DMS153 treated with DMSO at 0.1 percent for 48 hours (cell line): ENCODE results near the gene RINL.
"Not testable (repeated sequence)": the region's sequence is repeated elsewhere in the genome, so short reads cannot be mapped to it uniquely, and the experiment has no call there.

Experiments used
- DNase-seq: peaks from one replicate; lab custom pipeline; 2025; ENCODE audit not compliant: unreplicated experiment; lab: John Stamatoyannopoulos, UW

RINL gene

DNA sequence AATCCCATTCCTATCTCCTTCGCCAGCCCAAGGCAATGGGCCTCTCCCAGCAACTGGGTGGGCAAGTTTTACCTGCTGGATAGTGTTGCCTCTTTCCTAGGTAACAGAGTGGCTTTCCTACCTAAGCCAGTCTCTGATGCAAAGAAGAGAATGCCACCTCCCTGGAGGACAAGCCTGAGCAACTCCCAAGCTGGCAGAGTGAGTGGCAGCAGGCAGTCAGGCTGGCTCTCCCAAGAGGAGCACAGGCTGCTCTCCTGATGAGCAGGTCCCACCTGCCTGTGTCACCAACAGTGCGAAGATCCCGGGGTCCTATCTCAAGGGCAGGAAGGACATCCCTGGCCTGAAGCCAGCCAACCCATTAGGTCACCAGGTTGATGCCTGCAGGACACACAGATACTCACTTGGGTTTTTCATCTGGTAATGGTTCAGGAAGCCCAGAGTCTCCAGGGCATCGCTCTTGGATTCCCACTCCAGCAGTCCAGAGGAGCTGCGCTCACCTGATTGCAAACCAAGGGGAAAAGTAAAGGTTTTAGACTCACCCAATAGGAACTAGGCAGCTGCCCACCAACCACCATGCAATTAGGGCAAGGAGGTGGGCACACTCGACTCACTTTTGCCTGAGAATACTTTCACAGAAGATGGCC is 41.0 kb downstream of the RINL start:
- DNase-seq, result no peak

DNA sequence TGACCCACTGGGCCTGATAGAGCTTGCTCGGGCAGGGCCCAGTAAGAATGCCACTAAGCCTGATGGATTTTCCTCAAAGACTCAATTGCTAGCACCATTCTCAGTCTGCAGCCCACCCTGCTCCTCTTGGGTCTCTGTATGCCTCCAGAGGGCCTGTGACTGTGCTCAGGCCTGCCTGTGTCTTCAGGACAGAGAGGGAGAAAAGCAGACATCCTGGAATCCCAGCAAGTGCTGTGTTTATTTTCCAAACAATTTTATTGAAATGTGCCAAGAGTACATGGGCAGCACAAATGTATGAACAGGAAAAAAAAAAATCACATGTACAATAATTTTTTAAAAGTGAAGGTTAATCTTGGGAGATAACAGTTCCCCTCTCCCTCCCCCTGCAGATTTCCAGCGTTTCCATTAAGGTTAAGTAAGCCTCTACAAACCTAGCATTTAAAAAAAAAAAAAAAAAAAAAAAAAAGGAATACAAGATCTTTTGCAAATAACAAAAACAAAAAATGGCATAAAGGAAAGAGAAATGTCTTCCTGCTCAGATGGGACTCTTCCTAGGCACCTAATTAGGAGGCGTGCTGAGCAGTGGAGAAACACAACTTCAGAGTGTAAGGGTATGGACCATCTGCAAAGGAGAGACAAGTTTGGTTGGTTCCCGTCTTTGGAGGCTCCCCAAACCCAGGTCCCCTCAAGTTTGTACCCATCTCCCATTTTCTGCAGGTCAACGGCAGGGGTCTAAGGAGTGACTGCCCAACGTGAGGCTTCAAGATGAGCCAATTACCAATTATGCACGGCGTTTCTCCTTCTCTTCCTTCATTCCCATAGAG is 41.7 kb downstream of the RINL start:
- DNase-seq, result no peak

DNA sequence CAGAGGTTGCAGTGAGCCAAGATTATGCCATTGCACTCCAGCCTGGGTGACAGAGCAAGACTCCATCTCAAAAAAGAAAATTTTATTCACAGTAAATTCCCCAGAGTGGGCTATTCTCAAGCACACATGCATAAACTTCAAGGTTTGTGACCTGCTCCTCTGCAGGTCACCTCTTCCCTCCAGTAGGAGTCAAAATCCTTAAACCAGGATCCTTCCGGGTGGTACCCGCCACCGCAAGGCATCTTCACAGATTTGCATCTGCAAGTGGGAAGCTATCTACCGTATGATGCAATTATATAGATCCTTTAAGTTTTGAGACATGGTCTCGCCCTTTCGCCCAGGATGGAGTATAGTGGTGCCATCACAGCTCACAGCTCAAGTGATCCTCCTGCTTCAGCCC is 43.5 kb downstream of the RINL start:
- DNase-seq, result no peak

DNA sequence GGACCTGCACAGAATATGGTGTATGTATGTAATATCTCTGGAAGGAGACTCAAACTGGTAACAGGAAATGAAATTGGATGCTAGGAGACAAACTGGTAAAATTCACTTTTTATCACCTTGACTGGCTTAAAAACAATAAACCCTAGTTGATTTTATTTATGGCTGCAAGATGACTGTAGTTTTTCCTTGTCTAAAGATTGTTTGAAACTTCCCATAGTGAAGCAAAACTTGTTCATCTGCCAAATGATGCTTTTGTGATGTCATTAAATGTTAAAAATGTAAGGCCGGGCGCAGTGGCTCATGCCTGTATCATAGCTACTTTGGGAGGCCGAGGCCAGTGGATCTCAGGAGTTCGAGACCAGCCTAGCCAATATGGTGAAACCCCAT is 44.0 kb downstream of the RINL start:
- no peak for DNase-seq

DNA sequence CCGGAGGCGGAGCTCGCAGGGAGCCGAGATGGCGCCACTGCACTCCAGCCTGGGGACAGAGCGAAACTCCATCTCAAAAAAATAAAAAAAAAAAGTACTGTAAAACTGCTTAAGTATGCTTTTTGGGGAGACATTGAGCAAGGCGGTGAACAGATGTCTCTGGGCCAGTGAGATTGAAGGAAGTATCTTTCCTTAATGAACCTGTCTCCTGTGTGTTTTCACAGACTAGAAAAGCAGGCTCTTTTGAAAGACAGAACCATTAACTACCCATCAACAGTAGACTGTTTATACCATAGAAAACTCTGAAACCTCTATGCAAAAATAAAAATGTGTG is 45.0 kb downstream of the RINL start:
- no peak for DNase-seq

DNA sequence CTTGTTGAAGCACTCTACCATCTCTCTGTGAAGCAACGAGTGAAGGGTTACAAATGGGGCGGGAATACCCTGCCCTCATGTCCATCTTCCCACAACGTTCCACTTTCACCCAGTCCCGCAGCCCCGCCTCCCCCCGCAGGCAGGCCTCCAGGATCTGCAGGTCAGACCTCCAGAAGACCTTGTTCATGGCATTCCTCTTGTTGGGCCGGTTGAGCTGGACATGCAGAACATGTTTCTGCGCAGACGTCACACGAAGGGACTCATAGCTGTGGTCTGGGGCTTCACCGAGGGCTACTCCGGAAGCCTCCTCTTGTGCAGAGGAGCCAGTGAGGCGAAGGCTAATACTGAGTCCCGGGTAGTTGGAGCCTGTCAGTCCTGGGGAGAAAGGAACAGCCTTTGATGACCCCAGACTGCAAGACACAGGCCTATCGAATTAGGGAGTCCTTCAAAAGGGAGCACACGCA is 46.9 kb downstream of the RINL start:
- no peak for DNase-seq

DNA sequence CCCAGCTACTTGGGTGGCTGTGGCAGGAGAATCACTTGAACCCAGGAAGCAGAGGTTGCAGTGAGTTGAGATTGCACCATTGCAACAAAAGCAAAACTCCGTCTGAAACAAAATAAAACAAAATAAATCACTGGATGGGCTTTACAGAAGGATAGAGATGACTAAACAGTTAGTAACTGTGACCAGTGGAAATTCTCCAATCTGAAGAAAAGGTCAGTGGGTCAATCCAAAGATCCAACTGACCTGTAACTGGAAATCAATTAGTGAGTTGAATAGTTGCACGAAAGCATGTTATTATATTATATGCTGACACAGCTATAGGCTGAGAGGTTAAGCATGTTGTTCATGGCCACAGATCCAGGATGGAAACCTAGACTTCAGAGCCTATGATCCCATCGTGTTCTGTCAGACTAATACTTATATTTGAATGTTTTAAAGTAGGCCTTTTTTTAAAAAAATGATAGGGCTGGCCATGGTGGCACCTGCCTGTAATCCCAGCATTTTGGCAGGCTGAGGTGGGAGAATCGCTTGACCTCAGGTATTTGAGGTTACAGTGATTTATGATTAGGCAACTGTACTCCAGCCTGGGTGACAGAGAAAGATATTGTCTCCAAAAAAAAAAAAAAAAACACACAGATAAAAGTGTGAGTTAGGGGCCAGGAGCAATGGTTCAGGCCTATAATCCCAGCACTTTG is 47.9 kb downstream of the RINL start:
- DNase-seq, result no peak

DNA sequence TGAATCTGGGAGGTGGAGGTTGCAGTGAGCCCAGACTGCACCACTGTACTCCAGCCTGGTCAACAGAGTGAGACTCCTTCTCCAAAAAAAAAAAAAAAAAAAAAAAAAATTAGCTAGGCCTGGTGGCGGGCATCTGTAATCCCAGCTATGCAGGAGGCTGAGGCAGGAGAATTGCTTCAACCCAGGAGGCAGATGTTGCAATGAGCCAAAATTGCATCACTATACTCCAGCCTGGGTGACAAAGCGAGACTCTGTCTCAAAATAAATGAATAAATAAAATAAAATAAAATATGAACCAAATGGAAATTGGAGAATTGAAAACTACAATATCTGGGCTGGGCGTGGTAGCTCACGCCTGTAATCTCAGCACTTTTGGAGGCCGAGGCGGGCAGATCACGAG is 48.9 kb downstream of the RINL start:
- not testable (repeated sequence) for DNase-seq

DNA sequence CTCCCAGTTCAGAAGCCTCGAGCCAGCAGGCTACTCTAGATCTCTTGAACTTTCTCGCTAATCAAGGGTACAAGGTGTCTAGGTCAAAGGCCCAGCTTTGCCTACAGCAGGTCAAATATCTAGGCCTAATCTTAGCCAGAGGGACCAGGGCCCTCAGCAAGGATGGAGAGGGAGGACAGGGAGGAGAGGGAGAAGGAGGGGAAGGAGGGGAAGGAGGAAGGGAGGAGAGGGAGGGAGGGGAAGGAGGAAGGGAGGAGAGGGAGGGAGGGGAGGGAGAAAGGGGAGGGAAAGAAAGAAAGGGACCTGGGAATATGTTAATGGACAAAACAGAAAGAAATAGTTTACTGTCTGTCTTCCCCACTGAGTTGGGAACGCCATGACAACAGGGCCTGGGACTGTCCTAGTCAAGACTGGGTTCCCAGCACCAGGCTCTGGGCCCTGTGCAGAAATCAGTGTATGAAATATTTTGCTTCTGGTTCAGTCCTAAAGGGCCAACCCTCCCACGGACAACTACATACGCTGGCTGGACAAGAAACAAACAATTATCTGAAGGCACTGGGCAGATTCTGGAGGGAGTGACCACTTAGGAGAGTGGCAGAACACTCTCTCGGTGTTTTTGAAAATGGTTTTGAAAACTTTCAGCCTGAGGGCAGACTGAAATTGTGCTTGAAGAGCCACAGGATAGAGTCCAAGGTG is 51.1 kb downstream of the RINL start:
- DNase-seq, result no peak

DNA sequence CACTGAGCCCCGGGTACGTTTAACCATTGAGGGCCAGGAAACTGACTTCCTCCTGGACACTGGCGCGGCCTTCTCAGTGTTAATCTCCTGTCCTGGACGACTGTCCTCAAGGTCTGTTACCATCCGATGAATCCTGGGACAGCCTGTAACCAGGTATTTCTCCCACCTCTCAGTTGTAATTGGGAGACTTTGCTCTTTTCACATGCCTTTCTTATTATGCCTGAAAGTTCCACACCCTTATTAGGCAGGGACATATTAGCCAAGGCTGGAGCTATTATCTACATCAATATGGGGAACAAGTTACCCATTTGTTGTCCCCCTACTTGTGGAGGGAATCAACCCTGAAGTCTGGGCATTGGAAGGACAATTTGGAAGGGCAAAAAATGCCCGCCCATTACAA is 52.1 kb downstream of the RINL start:
- DNase-seq, result not testable (repeated sequence)

DNA sequence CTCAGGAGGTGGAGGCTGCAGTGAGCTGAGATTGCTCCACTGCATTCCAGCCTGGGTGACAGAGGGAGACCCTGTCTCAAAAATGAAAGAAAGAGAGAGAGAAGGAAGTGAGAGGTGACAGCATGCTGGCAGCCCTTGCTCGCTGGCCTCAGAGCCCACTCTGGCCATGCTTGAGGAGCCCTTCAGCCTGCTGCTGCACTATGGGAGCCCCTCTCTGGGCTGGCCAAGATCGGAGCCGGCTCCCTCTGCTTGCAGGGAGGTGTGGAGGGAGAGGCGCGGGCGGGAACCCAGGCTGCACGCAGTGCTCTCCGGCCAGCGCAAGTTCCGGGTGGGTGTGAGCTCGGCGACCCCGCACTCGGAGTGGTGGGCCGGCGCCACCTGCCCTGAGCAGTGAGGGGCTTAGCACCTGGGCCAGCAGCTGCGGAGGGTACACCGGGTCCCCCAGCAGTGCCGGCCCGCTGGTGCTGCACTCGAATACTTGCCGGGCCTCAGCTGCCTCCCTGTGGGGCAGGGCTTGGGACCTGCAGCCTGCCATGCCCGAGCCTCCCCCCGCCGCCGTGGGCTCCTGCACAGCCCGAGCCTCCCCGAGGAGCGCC is 56.7 kb downstream of the RINL start:
- not testable (repeated sequence) for DNase-seq

DNA sequence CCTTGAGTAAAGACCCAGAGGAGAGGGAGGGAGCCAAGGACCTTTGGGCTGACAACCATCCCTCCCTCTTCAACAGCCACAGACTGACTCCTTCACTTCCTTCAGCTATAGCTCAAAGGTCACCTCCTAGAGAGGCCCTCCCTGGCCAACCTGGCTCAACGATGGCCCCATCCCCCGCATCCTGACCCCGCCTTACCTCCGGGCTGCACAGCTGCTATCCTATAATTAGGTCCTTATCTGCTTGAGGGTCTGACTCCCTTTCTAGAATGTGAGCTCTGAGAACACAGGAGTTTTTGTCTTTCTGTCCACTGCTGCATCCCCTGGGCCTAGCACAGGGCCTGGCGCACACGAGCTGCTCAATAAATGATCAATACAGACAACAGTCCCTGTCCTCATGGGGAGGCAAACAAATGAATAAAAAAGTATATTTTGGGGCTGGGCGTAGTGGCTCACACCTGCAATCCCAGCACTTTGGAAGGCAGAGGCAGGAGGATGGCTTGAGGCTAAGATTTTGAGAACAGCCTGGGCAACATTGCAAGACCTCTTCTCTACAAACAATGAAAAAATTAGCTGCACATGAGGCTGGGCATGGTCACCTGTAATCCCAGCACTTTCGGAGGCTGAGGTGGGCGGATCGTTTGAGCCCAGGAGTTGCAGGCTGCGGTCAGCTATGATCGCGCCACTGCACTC is 58.7 kb downstream of the RINL start:
- DNase-seq, result no peak
